NCI-H460 (cell line): ENCODE results near the gene GTF2IRD2. TPM values are rescaled to one million over a fixed set of nuclear protein-coding genes. Genes with fewer than 3 reads are reported as not detected.
"Not testable (repeated sequence)": the region's sequence is repeated elsewhere in the genome, so short reads cannot be mapped to it uniquely, and the experiment has no call there.

ENCODE experiments used
- DNase-seq: peaks from one replicate; pipeline ENCODE4 v3.0.0-alpha.2; 2016; ENCODE audit warnings: low read depth; ENCODE audit errors: extremely low read depth
- small RNA-seq, 2 experiments: library from RNA; depleted of rRNA; stranded (forward); fragments of <200 nt; gene quantifications; one replicate each; pipeline ENCODE3, GENCODE V24; 2014
- total RNA-seq: library from RNA; depleted of rRNA; stranded (reverse); fragments of >200 nt; shearing (Covaris generic); gene quantifications from 2 replicates; pipeline ENCODE4 v1.2.3, GENCODE V29; 2014; rRNA removed

The GTF2IRD2 gene
- total RNA-seq, 1 experiment from 2014 or later = 14.3 TPM

DNA sequence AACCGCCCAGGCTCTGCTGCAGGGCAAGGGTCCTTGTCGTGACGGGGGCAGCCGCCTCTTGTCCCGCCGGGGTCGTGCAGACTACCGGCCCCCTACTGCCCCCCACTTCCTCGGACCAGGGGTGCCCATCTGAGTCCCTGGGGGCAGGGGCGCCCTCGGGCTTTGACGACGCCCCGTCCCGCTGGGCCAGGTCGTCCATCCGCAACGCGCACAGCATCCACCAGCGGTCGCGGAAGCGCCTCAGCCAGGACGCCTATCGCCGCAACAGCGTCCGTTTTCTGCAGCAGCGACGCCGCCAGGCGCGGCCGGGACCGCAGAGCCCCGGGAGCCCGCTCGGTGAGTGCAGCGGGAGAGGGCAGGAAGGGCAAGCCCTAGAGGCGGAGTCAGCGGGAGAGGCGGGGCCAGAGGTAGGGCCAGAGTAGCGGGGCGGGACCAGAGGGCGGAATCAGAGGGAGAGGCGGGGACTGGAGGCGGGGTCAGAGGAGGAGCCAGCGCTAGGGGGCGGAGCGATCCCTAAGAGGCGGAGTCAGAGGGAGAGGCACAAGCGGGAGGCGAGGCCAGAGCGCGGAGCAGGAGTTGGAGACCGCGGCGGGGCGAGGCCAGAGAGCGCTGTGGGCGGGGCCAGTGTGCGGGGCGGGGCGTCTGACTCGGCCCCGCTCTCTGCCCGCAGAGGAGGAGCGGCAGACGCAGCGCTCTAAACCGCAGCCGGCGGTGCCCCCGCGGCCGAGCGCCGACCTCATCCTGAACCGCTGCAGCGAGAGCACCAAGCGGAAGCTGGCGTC, 62.8 kb downstream of the GTF2IRD2 start:
- DNase-seq = peak; percentile 87

DNA sequence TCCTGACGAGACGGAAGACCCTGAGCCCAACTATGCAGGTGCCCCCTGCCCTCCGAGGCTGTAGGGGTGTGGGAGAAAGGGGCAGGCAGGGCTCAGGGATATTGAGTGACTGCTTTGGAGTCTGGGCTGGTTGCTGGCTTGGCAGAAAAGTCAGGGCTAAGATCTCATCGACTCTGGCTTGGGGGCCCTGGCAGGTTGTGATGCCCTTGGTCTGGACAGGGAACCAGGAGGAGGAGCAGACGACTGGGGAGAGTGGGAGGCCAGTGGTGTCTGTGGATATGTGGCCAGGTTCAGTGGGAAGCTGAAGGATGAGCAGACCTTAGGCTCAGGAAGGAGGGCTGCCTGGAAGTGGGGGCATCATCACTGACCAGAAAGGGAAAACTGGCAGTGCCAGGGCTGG, 67.8 kb downstream of the GTF2IRD2 start:
- not testable (repeated sequence) for DNase-seq

DNA sequence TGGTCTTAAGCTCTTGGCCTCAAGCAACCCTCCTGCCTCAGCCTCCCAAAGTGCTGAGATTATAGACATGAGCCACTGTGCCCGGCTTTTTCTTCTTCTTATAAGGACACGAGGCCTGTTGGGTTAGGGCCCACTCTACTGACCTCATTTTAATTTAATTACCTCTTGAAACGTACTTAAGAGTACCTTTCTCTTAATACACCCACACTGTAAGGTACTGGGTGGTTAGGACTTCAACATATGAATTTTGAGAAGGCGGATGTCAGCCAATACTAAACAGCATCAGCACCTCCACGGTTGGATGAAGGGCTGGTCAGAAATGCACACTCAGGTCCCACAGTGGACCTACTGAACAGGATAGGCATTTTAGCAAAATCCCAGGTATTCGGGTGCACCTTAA, 69.7 kb downstream of the GTF2IRD2 start:
- not testable (repeated sequence) for DNase-seq

DNA sequence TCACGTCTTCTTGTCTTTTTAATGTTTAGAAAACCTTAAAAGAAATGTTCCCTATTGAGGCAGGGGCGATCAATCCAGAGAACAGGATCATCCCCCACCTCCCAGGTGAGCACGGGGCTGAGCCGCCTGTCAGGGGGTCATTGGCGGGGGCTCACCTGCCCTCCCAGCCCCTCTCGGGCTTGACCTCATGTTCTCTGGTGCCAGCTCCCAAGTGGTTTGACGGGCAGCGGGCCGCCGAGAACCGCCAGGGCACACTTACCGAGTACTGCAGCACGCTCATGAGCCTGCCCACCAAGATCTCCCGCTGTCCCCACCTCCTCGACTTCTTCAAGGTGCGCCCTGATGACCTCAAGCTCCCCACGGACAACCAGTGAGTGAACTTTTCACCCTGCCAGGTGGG, 72.4 kb downstream of the GTF2IRD2 start:
- DNase-seq = not testable (repeated sequence)

DNA sequence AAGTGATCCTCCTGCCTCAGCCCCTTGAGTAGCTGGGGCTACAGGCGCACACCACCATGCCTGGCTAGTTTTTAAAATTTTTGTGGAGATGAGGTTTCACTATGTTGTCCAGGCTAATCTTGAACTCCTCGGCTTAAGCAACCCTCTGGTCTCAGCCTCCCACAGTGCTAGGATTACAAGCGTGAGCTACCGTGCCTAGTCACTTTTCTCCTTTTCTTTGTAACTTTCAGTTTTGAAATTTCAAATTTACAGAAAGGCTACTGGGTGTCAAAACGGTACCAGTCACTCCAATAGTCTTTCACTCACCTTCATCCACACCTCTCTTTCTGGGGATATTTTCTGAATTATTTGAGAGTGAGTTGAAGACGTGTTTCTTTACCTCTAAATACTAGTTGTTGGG, 76.3 kb downstream of the GTF2IRD2 start:
- DNase-seq = not testable (repeated sequence)

DNA sequence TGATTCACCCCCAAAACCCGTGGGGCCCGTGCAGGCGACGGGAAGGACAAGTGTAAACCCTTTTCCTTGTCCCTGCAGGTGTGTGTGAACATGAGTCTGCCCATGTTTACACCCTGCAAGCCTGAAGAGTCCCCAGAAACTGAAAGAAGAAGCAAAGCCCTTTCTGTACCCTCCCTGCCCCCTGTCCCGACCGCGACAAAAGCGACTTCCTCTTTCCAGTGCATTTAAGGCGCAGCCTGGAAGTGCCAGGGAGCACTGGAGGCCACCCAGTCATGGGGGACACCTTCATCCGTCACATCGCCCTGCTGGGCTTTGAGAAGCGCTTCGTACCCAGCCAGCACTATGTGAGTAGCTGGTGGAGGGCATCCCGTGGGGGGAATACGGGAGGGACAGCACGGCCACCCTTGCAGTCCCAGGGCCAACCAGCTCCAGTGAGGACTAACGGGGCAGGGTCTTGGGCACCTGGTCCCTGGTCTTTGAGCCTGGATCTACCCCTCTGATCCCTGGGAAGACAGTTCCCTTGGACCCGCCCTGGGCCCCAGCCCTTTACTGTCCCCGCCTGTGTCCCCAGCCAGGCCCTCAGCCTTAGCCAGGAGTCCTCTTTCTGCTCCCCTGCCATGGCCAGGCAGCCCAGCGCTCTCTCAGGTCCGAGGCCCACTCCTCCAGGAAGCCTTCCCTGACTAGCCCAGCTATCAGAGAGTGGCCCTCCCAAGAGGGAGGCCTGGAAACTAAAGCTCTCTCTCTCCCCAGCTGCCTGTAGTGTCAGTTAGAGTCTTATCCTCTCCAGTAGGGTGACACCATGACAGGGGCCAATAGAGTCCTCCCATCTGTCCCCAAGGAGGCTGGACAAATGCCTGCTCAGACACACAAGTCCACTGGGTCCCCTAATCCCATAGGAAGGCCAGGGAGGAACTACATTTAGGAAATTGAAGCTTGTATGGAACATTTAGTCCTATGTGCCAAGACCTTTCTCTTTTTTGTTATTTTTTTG, 77.3 kb downstream of the GTF2IRD2 start, which contains the start of gene NCF1:
Gene NCF1, plus strand, starts transcription at position 252 of the 991 bp plus-strand sequence. Its CDS starts 21 bp downstream, at position 273.
- DNase-seq = not testable (repeated sequence)

DNA sequence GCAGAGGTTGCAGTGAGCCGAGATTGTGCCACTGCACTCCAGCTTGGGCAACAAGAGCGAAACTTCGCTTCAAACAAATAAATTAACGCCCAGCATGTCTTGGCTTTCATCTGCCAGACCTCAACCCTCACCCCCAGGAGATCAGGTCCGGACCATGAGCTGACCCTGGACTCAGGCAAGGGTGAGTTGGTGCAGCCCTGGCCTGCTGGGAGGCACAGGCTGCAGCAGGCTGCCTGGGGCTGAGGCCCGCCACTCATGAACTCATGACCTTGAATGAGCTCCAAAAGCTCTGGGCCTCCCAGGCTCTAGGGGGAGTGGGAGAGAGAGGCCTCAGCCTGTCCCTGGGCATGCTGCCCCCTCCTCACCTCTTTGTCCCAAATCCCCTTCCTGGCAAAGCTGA, 79.3 kb downstream of the GTF2IRD2 start:
- not testable (repeated sequence) for DNase-seq

DNA sequence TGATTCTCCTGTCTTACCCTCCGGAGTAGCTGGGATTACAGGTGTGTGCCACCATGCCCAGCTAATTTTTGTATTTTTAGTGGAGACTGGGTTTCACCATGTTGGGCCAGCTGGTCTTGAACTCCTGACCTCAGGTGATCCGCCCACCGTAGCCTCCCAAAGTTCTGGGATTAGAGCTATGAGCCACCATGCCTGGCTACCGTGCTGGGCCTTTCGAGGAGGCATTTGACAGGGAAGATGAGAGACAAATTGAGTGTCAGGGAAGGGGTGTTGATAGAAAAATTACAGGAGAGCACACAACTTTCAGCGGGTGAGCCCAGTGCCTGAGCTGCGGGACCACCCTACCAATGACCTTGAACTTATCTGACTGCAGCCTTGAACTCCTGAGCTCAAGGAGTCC, 81.3 kb downstream of the GTF2IRD2 start:
- DNase-seq = not testable (repeated sequence)

DNA sequence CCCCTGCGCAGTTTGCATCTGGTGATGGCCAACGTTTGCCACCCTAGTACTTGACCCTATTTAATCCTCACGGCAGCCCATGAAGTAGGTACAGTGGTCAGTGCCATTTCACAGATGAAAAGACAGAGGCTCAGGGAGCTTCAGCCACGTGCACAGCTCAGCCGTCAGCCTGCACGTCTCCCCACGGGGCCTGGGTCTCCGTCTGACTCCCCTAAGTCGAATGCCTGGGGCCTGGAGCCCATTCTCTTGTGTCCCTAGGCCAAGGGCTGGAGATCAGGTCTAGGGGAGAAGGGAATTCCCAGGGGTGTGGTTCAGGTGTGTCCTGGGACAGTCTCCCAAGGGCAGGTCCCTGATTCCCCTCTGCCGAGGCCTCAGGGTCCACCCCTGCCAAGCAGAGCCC, 84.4 kb downstream of the GTF2IRD2 start:
- not testable (repeated sequence) for DNase-seq

DNA sequence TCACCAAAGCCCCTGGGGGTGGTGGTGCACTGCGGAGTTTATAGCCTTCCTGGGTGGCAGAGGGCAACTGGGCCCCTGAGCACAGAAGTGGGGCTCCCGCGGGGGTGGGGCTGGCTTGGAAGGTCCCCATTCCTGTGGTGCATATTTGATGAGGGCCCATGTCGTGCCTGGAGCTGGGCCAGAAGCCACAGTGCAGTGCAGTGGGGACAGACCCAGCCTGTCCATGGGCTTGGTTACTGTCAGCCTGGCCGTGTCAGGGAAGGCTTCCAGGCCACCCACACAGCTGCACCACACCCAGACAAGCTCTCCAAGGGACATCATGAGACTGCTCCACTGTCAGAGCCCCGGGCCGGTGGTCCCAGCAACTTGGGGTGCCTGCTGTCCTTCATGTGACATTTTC, 84.9 kb downstream of the GTF2IRD2 start:
- not testable (repeated sequence) for DNase-seq

DNA sequence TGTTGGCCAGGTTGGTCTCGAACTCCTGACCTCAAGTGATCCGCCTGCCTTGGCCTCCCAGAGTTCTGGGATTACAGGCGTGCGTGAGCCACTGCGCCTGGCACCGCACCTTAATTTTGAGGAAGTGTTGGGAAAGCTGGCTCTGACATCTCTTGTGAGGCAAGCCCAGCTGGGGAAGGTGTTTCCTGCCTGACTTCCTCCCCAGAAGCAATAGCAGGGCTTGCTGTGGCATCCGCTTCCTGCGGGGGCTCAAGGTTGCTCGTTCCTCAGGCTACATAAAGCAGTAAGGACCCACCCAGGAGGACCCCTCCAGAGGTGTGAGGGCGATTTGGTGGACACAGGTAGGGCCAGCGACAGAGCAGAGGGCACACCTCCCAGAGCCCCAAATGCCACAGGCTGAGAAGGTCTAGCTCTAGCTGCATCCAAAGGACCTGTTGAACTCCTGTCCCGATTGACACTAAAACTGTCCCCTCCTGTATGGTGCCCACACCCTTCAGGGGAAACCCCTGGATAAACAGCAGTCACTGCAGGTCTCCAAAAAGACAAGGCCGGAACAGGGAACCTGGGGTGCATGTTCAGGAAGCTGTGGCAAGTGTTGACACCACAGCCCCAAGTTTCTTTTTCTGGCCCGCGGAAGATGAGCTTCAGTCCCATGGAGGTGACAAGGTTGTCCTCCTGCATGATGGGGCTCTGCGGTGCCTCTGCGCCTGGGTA, 86.0 kb downstream of the GTF2IRD2 start:
- not testable (repeated sequence) for DNase-seq

DNA sequence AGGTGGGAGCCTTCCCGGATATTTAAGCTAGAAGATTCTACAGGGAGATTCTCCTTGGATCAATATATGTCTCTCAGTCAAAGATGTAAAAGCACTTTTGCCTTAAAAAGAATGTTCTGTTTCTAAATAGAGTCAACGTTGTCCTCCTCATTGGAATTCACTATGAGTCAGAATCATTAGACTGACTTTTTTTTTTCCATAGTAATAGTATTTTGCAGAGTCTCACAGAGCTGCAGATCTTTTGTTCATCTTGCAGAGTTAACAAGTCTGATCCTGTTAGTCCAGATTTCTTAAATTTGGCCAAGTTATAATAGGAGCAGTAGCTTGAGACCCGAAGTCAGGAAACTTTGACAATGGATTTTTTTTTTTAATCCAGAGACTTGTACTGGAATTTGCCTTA, 92.4 kb downstream of the GTF2IRD2 start:
- not testable (repeated sequence) for DNase-seq

DNA sequence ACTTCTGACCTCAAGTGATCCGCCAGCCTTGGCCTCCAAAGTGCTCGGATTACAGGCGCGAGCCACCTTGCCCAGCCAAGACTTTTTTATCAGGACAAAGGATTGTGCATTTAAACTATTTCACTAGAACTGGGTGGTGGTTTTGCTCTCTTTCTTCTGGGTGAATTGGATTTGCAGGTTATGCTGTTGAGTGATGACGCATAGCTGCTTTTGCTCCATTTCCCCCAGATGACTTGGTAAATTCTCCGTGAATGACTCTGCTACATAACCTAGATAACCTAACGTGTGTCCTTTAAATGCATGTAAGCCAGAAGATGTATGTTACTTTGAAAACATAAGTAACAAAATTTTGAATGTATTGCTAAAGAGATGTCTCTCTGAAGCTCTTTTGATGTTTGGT, 93.1 kb downstream of the GTF2IRD2 start:
- DNase-seq = not testable (repeated sequence)

DNA sequence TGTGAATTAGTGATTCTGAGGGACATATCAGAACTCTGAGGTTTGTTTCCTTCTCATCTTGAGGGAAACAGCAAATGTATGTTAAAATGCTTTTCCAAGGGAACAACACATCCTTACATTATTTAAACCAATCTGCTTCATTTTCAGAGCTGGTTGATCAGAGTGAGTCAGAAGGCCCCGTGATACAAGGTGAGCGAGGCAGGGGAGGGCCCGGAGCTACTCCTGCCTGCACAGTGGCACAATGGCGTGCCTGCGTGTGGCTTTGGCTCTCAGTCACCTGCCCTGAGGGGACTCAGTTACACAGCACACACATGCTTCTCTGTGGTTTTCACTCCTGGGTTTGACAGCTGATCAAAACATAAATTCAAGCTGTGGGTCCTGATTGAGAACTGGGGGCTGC, 94.7 kb downstream of the GTF2IRD2 start:
- not testable (repeated sequence) for DNase-seq

DNA sequence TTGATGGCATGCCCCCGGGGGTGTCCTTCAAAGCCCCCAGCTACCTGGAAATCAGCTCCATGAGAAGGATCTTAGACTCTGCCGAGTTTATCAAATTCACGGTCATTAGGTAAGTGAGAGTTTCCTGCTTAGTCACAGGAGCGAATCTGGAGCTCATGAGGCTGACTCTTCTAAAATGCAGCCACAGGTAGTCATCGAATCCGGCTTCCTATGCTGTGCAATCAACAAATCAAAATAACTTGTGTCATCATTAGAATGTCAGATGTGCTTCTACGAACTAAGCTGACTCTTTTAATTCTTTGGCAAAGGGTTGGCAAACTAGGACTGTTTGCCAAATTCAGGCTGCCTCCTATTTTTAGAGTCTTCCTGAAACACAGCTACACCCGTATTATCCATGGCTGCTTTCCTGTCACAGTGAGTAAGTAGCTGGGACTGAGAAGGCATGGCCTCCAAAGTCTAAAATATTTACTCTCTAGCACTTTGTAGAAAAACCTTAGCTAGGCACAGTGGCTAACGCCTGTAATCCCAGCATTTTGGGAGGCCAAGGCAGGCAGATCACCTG, 97.4 kb downstream of the GTF2IRD2 start:
- DNase-seq = not testable (repeated sequence)

Small RNA genes lying within 50 kb of the gene (small RNA-seq; reads per million reads assigned to genes)
- gene RF00019 = 0 reads per million in 2 experiments

Other genes starting within 250 kb of the GTF2IRD2 start
- 56.6 and 58.4 TPM in 2 replicates for gene GTF2I, start 193.9 kb downstream of the GTF2IRD2 start, total RNA-seq
- gene NCF1, start 77.6 kb downstream of the GTF2IRD2 start, total RNA-seq = not detected in 2 replicates
- 3.4 and 5.5 TPM in 2 replicates for gene CASTOR2, start 113.1 kb upstream of the GTF2IRD2 start, total RNA-seq
- gene RCC1L, start 222.2 kb upstream of the GTF2IRD2 start, total RNA-seq = 53.2 and 56.9 TPM in 2 replicates
- 23.9 and 40.1 TPM in 2 replicates for gene GTF2IRD2B, start 241.0 kb upstream of the GTF2IRD2 start, total RNA-seq